GM18861 (cell line): ENCODE results near the gene P2RX5.

Experiments
- ATAC-seq: cut with Tn5 transposase; IDR thresholded peaks from one replicate; pipeline ENCODE4 v1.9.1; 2021; ENCODE audit not compliant: unreplicated experiment

The P2RX5 gene

GRCh38 chr17:3626831-3627768 lies 68.9 kb downstream of the P2RX5 start:
- ATAC-seq = no peak
